H1 (cell line): ENCODE results near the gene SEMA5B. TPM values are rescaled to one million over a fixed set of nuclear protein-coding genes. Genes with fewer than 3 reads are reported as not detected.

Experiments used
- CTCF ChIA-PET: fragments of 300-600 bp; sonication (Branson Sonifier 250); formaldehyde crosslinking; loops from one replicate; lab custom pipeline; 2021; ENCODE audit not compliant: partially characterized antibody; lab: Charles Lee
- POLR2A ChIA-PET: fragments of 300-600 bp; sonication (Branson Sonifier 250); formaldehyde crosslinking; loops from one replicate; lab custom pipeline; 2021; ENCODE audit warnings: inconsistent platforms; ENCODE audit not compliant: partially characterized antibody; lab: Charles Lee
- DNase-seq, 2 experiments: peaks; one replicate each; pipeline versions ENCODE4 v3.0.0 to v3.0.0-alpha.2; 2010 to 2022; ENCODE audit warnings: low spot score in 2 of 2, low read depth in 1 of 2, mixed read lengths in 1 of 2
- FAIRE-seq: peaks from 2 replicates; lab custom pipeline; 2011; peaks lifted over from hg19 to GRCh38; lab: Jason Lieb, UNC
- H2AFZ ChIP-seq: 2 replicates; pipeline ENCODE4 v1.8.1; 2012; ENCODE audit warnings: low read length, inconsistent platforms
- H2AK5ac ChIP-seq: 2 replicates; pipeline ENCODE4 v1.6.1; 2013; ENCODE audit warnings: low read depth, low read length
- H2BK120ac ChIP-seq: replicated peaks from 2 replicates; pipeline ENCODE3; 2013; ENCODE audit warnings: low read depth, low read length, inconsistent platforms
- H2BK12ac ChIP-seq: 2 replicates; pipeline ENCODE4 v1.6.1; 2013; ENCODE audit warnings: low read depth, low read length
- H2BK15ac ChIP-seq: 2 replicates; pipeline ENCODE4 v1.6.1; 2013; ENCODE audit warnings: low read length
- H2BK20ac ChIP-seq: 2 replicates; pipeline ENCODE4 v1.6.1; 2013; ENCODE audit warnings: low read length
- H2BK5ac ChIP-seq: 2 replicates; pipeline ENCODE4 v1.6.1; 2013; ENCODE audit warnings: low read depth, low read length
- H3K14ac ChIP-seq: 2 replicates; pipeline ENCODE4 v1.6.1; 2013; ENCODE audit warnings: inconsistent platforms; ENCODE audit not compliant: insufficient read length
- H3K18ac ChIP-seq: 2 replicates; pipeline ENCODE4 v1.6.1; 2013; ENCODE audit warnings: low read length; ENCODE audit errors: extremely low read depth
- H3K23ac ChIP-seq: 2 replicates; pipeline ENCODE4 v1.6.1; 2013; ENCODE audit warnings: inconsistent platforms; ENCODE audit not compliant: insufficient read length
- H3K23me2 ChIP-seq: 2 replicates; pipeline ENCODE4 v1.6.1; 2013; ENCODE audit warnings: low read depth, low read length
- H3K27ac ChIP-seq: 2 replicates; pipeline ENCODE4 v1.6.1; 2011; ENCODE audit warnings: low read depth, low read length, inconsistent platforms
- H3K27me3 ChIP-seq, 4 experiments: replicated peaks in 1 of 4; 1 replicate in 1 of 4; 2 replicates in 3 of 4; pipeline versions ENCODE4 v1.6.1 to v1.8.1; 2011 to 2013; ENCODE audit warnings: low read length in 3 of 4, mild to moderate bottlenecking in 3 of 4, inconsistent platforms in 2 of 4, mixed read lengths in 2 of 4, moderate library complexity in 1 of 4; ENCODE audit not compliant: control insufficient read depth in 3 of 4, insufficient read depth in 3 of 4; ENCODE audit errors: extremely low read depth in 1 of 4
- H3K36me3 ChIP-seq, 4 experiments: 2 replicates each; pipeline versions ENCODE4 v1.6.1 to v1.8.1; 2011 to 2013; ENCODE audit warnings: mild to moderate bottlenecking in 4 of 4, low read length in 3 of 4, moderate library complexity in 2 of 4, control low read depth in 1 of 4, inconsistent platforms in 1 of 4; ENCODE audit not compliant: insufficient read depth in 4 of 4, control insufficient read depth in 2 of 4
- H3K4ac ChIP-seq: replicated peaks from 2 replicates; pipeline ENCODE3; 2013; ENCODE audit warnings: low read length, low read depth, mixed read lengths, inconsistent platforms; ENCODE audit not compliant: insufficient read length
- H3K4me1 ChIP-seq, 4 experiments: replicated peaks in 1 of 4; 1 replicate in 1 of 4; 2 replicates in 3 of 4; pipeline versions ENCODE4 v1.6.1 to v1.8.1; 2011 to 2013; ENCODE audit warnings: low read length in 3 of 4, inconsistent platforms in 2 of 4, mixed read lengths in 1 of 4; ENCODE audit not compliant: insufficient read depth in 4 of 4, control insufficient read depth in 3 of 4
- H3K4me2 ChIP-seq, 2 experiments: 2 replicates each; pipeline versions ENCODE4 v1.6.1 to v1.8.1; 2011 to 2013; ENCODE audit warnings: low read depth in 2 of 2, low read length in 2 of 2, control low read depth in 1 of 2, inconsistent platforms in 1 of 2, mild to moderate bottlenecking in 1 of 2; ENCODE audit not compliant: insufficient read depth in 1 of 2
- H3K4me3 ChIP-seq, 4 experiments: fragments of 200-600, 300-600 bp in 1 of 4; sonication (generic), shearing (Covaris generic), sonication (Bioruptor Twin) in 1 of 4; 2 replicates each; pipeline versions ENCODE4 v1.5.1 to v1.8.1; 2011 to 2016; ENCODE audit warnings: low read length in 4 of 4, low read depth in 3 of 4, control low read depth in 2 of 4, inconsistent platforms in 2 of 4, mild to moderate bottlenecking in 2 of 4, mixed read lengths in 1 of 4, moderate library complexity in 1 of 4; ENCODE audit not compliant: insufficient read depth in 2 of 4; ENCODE audit errors: extremely low read depth in 1 of 4
- H3K56ac ChIP-seq: replicated peaks from 2 replicates; pipeline ENCODE3; 2013; ENCODE audit warnings: low read depth, mild to moderate bottlenecking, mixed read lengths, low read length, inconsistent platforms; ENCODE audit not compliant: insufficient read length
- H3K79me1 ChIP-seq: 2 replicates; pipeline ENCODE4 v1.6.1; 2013; ENCODE audit warnings: low read depth, low read length, control low read depth
- H3K79me2 ChIP-seq, 2 experiments: 2 replicates each; pipeline versions ENCODE4 v1.6.1 to v1.8.1; 2012 to 2013; ENCODE audit warnings: low read length in 2 of 2, mild to moderate bottlenecking in 2 of 2, inconsistent platforms in 1 of 2; ENCODE audit not compliant: insufficient read depth in 2 of 2, control insufficient read depth in 1 of 2
- H3K9ac ChIP-seq, 4 experiments: replicated peaks in 1 of 4; 1 replicate in 1 of 4; 2 replicates in 3 of 4; pipeline versions ENCODE4 v1.6.1 to v1.8.1; 2011 to 2013; ENCODE audit warnings: low read depth in 3 of 4, low read length in 3 of 4, control low read depth in 2 of 4, mild to moderate bottlenecking in 2 of 4, moderate library complexity in 2 of 4, inconsistent platforms in 1 of 4; ENCODE audit errors: extremely low read depth in 1 of 4
- H3K9me3 ChIP-seq, 2 experiments: 2 replicates each; pipeline versions ENCODE4 v1.6.1 to v1.8.1; 2012 to 2013; ENCODE audit warnings: mild to moderate bottlenecking in 2 of 2, moderate library complexity in 2 of 2, control low read depth in 1 of 2, inconsistent platforms in 1 of 2, low read depth in 1 of 2, low read length in 1 of 2, mixed read lengths in 1 of 2; ENCODE audit not compliant: insufficient read depth in 2 of 2
- H4K20me1 ChIP-seq, 2 experiments: replicated peaks in 1 of 2; 2 replicates each; pipeline versions ENCODE3 to v1.8.1; 2011 to 2013; ENCODE audit warnings: inconsistent platforms in 2 of 2, low read length in 2 of 2, mild to moderate bottlenecking in 1 of 2; ENCODE audit not compliant: insufficient read depth in 2 of 2, control insufficient read depth in 1 of 2
- H4K5ac ChIP-seq: 2 replicates; pipeline ENCODE4 v1.6.1; 2013; ENCODE audit warnings: low read length, low read depth, mixed read lengths, inconsistent platforms; ENCODE audit not compliant: insufficient read length
- H4K8ac ChIP-seq: 2 replicates; pipeline ENCODE4 v1.8.0; 2013; ENCODE audit warnings: mild to moderate bottlenecking, moderate library complexity, low read length, inconsistent platforms; ENCODE audit not compliant: insufficient read depth; ENCODE audit errors: extremely low read depth
- H4K91ac ChIP-seq: replicated peaks from 2 replicates; pipeline ENCODE3; 2013; ENCODE audit warnings: low read length, mixed read lengths, inconsistent platforms; ENCODE audit not compliant: insufficient read length
- BACH1 ChIP-seq: IDR thresholded peaks from 2 replicates; pipeline ENCODE4 v1.6.1; 2012; ENCODE audit warnings: low read length, improper control_type of control experiment
- BRCA1 ChIP-seq: IDR thresholded peaks from 2 replicates; pipeline ENCODE4 v1.6.1; 2012; ENCODE audit warnings: low read depth, low read length, improper control_type of control experiment
- CHD2 ChIP-seq: IDR thresholded peaks from 2 replicates; pipeline ENCODE4 v1.6.1; 2012; ENCODE audit warnings: low read length, improper control_type of control experiment
- KDM1A ChIP-seq: fragments of 200-600, 300-600 bp; sonication (generic); IDR thresholded peaks from 2 replicates; pipeline ENCODE4 v1.7.1; 2016; ENCODE audit warnings: mild to moderate bottlenecking, low read length, borderline replicate concordance
- KDM4A ChIP-seq: IDR thresholded peaks from one replicate; pipeline ENCODE4 v1.7.1; 2012; ENCODE audit warnings: low read depth, mild to moderate bottlenecking, moderate library complexity, low read length, inconsistent platforms; ENCODE audit not compliant: severe bottlenecking
- MAFK ChIP-seq: IDR thresholded peaks from 2 replicates; pipeline ENCODE4 v1.6.1; 2012; ENCODE audit warnings: low read depth, mild to moderate bottlenecking, improper control_type of control experiment, low read length
- RAD21 ChIP-seq, 2 experiments: IDR thresholded peaks in 1 of 2; conservative IDR thresholded peaks in 1 of 2; 2 replicates each; pipeline ENCODE4 v1.6.1; 2011; ENCODE audit warnings: low read depth in 2 of 2, low read length in 2 of 2, improper control_type of control experiment in 1 of 2, inconsistent platforms in 1 of 2, mild to moderate bottlenecking in 1 of 2, moderate library complexity in 1 of 2
- RXRA ChIP-seq: IDR thresholded peaks from 2 replicates; pipeline ENCODE4 v1.6.1; 2011; ENCODE audit warnings: low read depth, mild to moderate bottlenecking, low read length, moderate library complexity; ENCODE audit not compliant: insufficient read depth
- TEAD4 ChIP-seq: IDR thresholded peaks from 2 replicates; pipeline ENCODE4 v1.6.1; 2012; ENCODE audit warnings: low read depth, low read length, inconsistent platforms, mixed read lengths
- polyA plus RNA-seq, 7 experiments: library from polyadenylated mRNA; depleted of rRNA in 3 of 7; stranded (reverse) in 5 of 7; unstranded in 2 of 7; fragments of >200 nt in 5 of 7; fragments of 200-250 nt in 2 of 7; gene quantifications; 1 replicate in 5 of 7; 2 replicates in 1 of 7; 4 replicates in 1 of 7; pipeline versions ENCODE4 v1.2.1 to v1.2.3, GENCODE V29; 2011 to 2013; ENCODE audit warnings: missing spikeins in 2 of 7, mixed read lengths in 2 of 7
- total RNA-seq: library from RNA; stranded (reverse); fragmentation: NEBNext Ultra II Directional; extraction: Animal tissue kit (Norgen Biotek cat#: 25700); gene quantifications from 2 replicates; pipeline ENCODE4 v1.2.1, GENCODE V29; 2021
- TF ChIP-seq, protein P1 (sequence below): IDR thresholded peaks from 2 replicates; pipeline ENCODE4 v1.6.1; 2011; ENCODE audit warnings: low read length, improper control_type of control experiment

SEMA5B gene
- total and polyA plus RNA-seq, 2 of the 8 experiments (the other 6 are each of a cell fraction or from before 2014, with no cell fraction given) = 13.1 to 22.4 TPM

DNA sequence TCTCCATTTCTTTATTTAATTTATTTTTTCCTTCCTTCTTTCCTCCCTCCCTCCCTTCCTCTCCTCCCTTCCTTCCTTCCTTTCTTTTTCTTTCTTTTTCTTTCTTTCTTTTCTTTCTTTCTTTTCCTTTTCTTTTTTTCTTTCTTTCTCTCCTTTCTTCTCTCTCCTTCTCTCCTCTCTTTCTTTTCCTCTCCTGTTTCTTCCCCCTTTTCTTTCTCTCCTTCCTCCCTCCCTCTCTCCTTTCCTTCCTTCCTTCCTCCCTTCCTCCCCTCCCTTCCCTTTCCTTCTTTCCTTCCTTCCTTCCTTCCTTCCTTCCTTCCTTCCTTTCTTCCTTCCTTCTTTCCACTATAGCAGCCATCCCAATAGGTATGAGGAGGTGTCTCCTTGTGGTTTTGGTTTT, 32.5 kb upstream of the SEMA5B start:
- H2BK20ac ChIP-seq = no peak overlapping the region
- H2BK15ac ChIP-seq = no peak overlapping the region
- no peak overlapping the region for H3K4me3 ChIP-seq
- H3K23me2 ChIP-seq = no peaks in the 10 kb centered on the region; the same call in 1 of the 2 replicates
- no peak overlapping the region for H2AK5ac ChIP-seq
- FAIRE-seq = no peak
- no peaks in the 10 kb centered on the region for H3K79me1 ChIP-seq
- no peak overlapping the region for H2BK5ac ChIP-seq
- no peak overlapping the region for H4K5ac ChIP-seq
- H3K23ac ChIP-seq = no peak overlapping the region
- H4K20me1 ChIP-seq = no peaks in the 10 kb centered on the region
- H3K9ac ChIP-seq = no peak overlapping the region
- H3K36me3 ChIP-seq = no peaks in the 10 kb centered on the region
- H3K9me3 ChIP-seq = no peaks in the 10 kb centered on the region
- H4K8ac ChIP-seq = no peak overlapping the region
- no peak overlapping the region for H2BK12ac ChIP-seq
- H2AFZ ChIP-seq = no peak overlapping the region
- POLR2A ChIA-PET = interaction anchor here (1.0 kb wide), 1 partner anchor 8 kb away, joined by 3 read pairs; no protein-coding TSS in a partner anchor
- no peak overlapping the region for H4K91ac ChIP-seq
- no peak overlapping the region for H3K4me2 ChIP-seq
- H3K79me2 ChIP-seq = no peaks in the 10 kb centered on the region
- H3K4ac ChIP-seq = no peak overlapping the region
- no peak overlapping the region for H3K56ac ChIP-seq
- H3K18ac ChIP-seq = no peak overlapping the region
- CTCF ChIA-PET = interaction anchor here (1.2 kb wide), 1 partner anchor 32 kb away, joined by 3 read pairs; the partner anchor contains the start of gene SEMA5B
- DNase-seq = no peak
- H3K4me1 ChIP-seq = no peaks in the 10 kb centered on the region
- peaks cover 0 to 3% (median 0%) of the 10 kb centered on the region in 4 experiments; a peak in 1 of 7 replicates for H3K27me3 ChIP-seq
- H3K14ac ChIP-seq = no peak overlapping the region
- TF ChIP-seq BACH1 = no peak
- TF ChIP-seq, protein P1, sequence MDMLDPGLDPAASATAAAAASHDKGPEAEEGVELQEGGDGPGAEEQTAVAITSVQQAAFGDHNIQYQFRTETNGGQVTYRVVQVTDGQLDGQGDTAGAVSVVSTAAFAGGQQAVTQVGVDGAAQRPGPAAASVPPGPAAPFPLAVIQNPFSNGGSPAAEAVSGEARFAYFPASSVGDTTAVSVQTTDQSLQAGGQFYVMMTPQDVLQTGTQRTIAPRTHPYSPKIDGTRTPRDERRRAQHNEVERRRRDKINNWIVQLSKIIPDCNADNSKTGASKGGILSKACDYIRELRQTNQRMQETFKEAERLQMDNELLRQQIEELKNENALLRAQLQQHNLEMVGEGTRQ = no peak
- no peak for TF ChIP-seq KDM4A
- no peak for TF ChIP-seq RAD21 (IDR thresholded peaks at IDR 0.05 in 1 of 2, conservative IDR thresholded peaks at IDR 0.05 in 1 of 2; ENCODE audit: low read depth in 2 of 2, low read length in 2 of 2)
- TF ChIP-seq BRCA1 = no peak
- TF ChIP-seq MAFK = no peak
- TF ChIP-seq TEAD4 = no peak
- TF ChIP-seq CHD2 = no peak
- no peak for TF ChIP-seq KDM1A
- TF ChIP-seq RXRA = no peak
- no peak overlapping the region for H3K27ac ChIP-seq
- no peak overlapping the region for H2BK120ac ChIP-seq
